Measurements from ENCODE around the gene DLG2. TPM values are rescaled to one million over a fixed set of nuclear protein-coding genes. Genes with fewer than 3 reads are reported as not detected.

Gene DLG2
- total RNA-seq, 1 donor from 2014 or later, result 5.9 TPM

DNA sequence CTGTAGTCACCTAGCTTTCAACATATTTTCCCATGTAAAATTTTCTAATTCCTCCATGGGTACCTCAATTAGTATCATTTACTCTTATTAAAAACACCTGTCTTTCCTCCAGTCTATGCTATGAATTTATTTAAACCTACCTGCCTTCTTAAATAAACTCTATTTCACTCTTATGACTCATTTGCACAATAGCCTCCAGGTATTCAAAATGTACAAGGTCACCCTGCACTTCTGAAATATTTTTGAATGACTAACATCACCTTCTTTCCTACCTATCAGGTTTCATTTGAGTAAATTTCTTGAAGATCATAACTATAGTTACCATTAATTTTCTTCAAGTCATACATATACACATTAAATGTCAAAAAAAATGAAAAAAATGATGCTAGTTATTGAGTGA lies 939.7 kb downstream of the DLG2 start:
- no peak overlapping the region for H3K27ac Mint-ChIP-seq
- no peaks in the 10 kb centered on the region for H3K36me3 Mint-ChIP-seq
- H3K4me1 Mint-ChIP-seq (ENCODE audit: unreplicated experiment), result no peaks in the 10 kb centered on the region
- H3K4me3 Mint-ChIP-seq, result no peak overlapping the region
- DNase-seq (ENCODE audit: extremely low spot score, unreplicated experiment), result no peak
- peaks cover 3% of the 10 kb centered on the region for H3K27me3 Mint-ChIP-seq
- no peaks in the 10 kb centered on the region for H3K9me3 Mint-ChIP-seq
- TF ChIP-seq, protein P1, sequence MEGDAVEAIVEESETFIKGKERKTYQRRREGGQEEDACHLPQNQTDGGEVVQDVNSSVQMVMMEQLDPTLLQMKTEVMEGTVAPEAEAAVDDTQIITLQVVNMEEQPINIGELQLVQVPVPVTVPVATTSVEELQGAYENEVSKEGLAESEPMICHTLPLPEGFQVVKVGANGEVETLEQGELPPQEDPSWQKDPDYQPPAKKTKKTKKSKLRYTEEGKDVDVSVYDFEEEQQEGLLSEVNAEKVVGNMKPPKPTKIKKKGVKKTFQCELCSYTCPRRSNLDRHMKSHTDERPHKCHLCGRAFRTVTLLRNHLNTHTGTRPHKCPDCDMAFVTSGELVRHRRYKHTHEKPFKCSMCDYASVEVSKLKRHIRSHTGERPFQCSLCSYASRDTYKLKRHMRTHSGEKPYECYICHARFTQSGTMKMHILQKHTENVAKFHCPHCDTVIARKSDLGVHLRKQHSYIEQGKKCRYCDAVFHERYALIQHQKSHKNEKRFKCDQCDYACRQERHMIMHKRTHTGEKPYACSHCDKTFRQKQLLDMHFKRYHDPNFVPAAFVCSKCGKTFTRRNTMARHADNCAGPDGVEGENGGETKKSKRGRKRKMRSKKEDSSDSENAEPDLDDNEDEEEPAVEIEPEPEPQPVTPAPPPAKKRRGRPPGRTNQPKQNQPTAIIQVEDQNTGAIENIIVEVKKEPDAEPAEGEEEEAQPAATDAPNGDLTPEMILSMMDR (conservative IDR thresholded peaks at IDR 0.05), result no peak

- no peak overlapping the region for H3K27ac Mint-ChIP-seq
- peaks cover 6% of the 10 kb centered on the region for H3K27me3 Mint-ChIP-seq
- TF ChIP-seq, protein P1 (conservative IDR thresholded peaks at IDR 0.05), result no peak
- no peaks in the 10 kb centered on the region for H3K9me3 Mint-ChIP-seq
- no peaks in the 10 kb centered on the region for H3K36me3 Mint-ChIP-seq
- H3K4me1 Mint-ChIP-seq (ENCODE audit: unreplicated experiment), result no peaks in the 10 kb centered on the region
- DNase-seq (ENCODE audit: extremely low spot score, unreplicated experiment), result no peak
- no peak overlapping the region for H3K4me3 Mint-ChIP-seq
Observed at GRCh38 chr11:84686716-84687115, 940.4 kb downstream of the DLG2 start.

DNA sequence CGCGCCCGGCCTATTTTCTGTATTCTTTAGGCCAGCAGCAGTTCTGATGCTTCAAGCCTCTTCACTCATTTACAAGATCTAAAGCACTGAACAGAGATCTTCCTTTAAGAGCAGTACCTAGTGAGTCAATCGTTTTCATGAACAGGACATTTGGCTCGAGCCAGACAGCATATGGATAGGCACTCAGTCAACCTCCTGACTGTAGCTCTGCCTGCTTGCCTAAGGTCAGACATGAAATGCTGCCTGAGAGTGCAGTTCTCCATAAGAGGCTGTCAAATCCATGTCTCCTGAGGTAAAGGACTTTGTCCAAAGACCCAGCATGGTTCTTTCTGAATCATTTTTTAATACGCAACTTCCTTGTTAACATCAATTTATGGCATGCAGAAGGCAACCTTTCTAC lies 941.2 kb downstream of the DLG2 start:
- Mint-ChIP-seq H3K27me3 (peaks cover 7% of the 10 kb centered on the region), H3K4me3 (no peak overlapping the region), H3K9me3 (no peaks in the 10 kb centered on the region)

DNA sequence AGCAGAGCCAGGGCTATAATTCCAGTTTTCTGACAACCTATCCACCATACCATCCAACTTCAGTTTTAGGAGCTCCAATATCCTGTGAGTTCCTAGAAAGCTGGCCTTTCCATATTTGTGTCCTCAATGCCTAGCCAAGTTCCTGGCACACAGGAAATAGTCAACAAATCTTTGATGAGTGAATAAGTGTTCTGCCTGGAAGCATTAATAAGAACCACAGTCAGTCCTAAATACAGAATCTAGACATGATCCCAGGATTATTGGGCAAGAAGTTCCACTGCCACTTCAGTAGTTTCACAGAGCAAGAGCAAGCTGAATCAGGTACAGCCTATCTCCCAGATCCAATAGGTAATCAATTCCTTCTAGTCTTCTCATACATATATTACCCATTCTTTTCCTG lies 942.0 kb downstream of the DLG2 start:
- DNase-seq (ENCODE audit: extremely low spot score, unreplicated experiment), result no peak
- no peaks in the 10 kb centered on the region for H3K9me3 Mint-ChIP-seq
- no peaks in the 10 kb centered on the region for H3K4me1 Mint-ChIP-seq (ENCODE audit: unreplicated experiment)
- no peaks in the 10 kb centered on the region for H3K36me3 Mint-ChIP-seq
- H3K4me3 Mint-ChIP-seq, result no peak overlapping the region
- no peak overlapping the region for H3K27ac Mint-ChIP-seq
- H3K27me3 Mint-ChIP-seq, result peaks cover 7% of the 10 kb centered on the region
- TF ChIP-seq, protein P1 (conservative IDR thresholded peaks at IDR 0.05), result no peak

More for the DNA sequence above, 941.2 kb downstream of the DLG2 start:
- no peak for DNase-seq (ENCODE audit: extremely low spot score, unreplicated experiment)
- Mint-ChIP-seq H3K36me3 (no peaks in the 10 kb centered on the region), H3K4me1 (ENCODE audit: unreplicated experiment) (no peaks in the 10 kb centered on the region), H3K27ac (no peak overlapping the region)
- TF ChIP-seq, protein P1 (conservative IDR thresholded peaks at IDR 0.05), result no peak

GRCh38 chr11:84681456-84681855 lies 945.7 kb downstream of the DLG2 start:
- H3K27ac Mint-ChIP-seq, result no peak overlapping the region
- no peaks in the 10 kb centered on the region for H3K36me3 Mint-ChIP-seq
- H3K27me3 Mint-ChIP-seq, result peaks cover 7% of the 10 kb centered on the region
- TF ChIP-seq, protein P1 (conservative IDR thresholded peaks at IDR 0.05), result no peak
- H3K4me1 Mint-ChIP-seq (ENCODE audit: unreplicated experiment), result no peaks in the 10 kb centered on the region
- H3K9me3 Mint-ChIP-seq, result no peaks in the 10 kb centered on the region
- H3K4me3 Mint-ChIP-seq, result no peak overlapping the region
- no peak for DNase-seq (ENCODE audit: extremely low spot score, unreplicated experiment)
